Loucy (cell line): ENCODE results near the gene RAD51B.

Experiments used
- CTCF ChIP-seq: fragments of 200-600 bp; sonication (generic); conservative IDR thresholded peaks from 2 replicates; pipeline ENCODE4 v1.5.1; 2014; ENCODE audit warnings: mild to moderate bottlenecking, antibody characterized with exemption, low read length
- EZH2phosphoT487 ChIP-seq: fragments of 200-600 bp; IDR thresholded peaks from 2 replicates; pipeline ENCODE4 v1.6.1; 2018; ENCODE audit warnings: antibody characterized with exemption, mild to moderate bottlenecking, moderate library complexity, borderline replicate concordance

DNA sequence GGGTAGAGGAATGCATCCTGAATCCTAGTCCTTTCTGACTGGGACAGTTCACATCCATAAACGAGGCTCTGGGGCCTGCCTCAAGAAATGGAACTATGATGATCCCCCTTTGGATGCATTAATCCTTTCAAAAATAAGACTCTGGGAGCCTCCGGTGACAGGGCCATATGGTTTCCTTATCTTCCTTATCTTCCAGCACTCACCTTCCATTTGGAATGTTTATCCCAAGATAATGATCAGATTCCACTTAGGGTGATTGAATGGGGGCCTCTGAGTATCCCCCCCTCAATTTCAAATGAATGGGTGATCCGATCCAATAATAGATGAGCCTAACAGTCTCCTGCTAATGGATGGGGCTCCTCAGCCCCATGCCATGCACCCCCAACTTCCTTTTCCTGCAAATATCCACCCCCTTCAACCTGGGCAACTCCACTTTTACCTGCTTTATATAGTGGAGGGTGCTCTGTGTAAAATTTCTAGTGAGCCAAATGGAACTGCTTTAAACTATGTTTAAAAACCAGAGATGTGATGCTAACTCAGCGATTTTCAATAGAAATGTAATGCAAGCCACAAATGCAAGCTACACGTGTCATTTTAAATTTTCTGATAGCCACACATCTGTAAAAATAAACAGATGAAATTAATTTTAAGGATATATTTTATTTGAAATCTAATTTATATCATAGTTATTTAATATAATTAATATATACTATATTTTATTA is 815.5 kb downstream of the RAD51B start:
- TF ChIP-seq CTCF (no peak), EZH2phosphoT487 (no peak)
